Measurements from ENCODE around the gene CPT1A.

The CPT1A gene

GRCh38 chr11:68757711-68758110 lies 84.0 kb downstream of the CPT1A start:
- no peak for DNase-seq (ENCODE audit: low read depth)

- DNase-seq (ENCODE audit: low read depth): no peak
Measured at GRCh38 chr11:68756171-68756766, 85.4 kb downstream of the CPT1A start.

GRCh38 chr11:68753300-68753699 lies 88.4 kb downstream of the CPT1A start:
- DNase-seq (ENCODE audit: low read depth): no peak

- peak; percentile 87 for DNase-seq (ENCODE audit: low read depth)
Measured at GRCh38 chr11:68751331-68751856, 90.3 kb downstream of the CPT1A start, which contains the start of gene TESMIN. TSS of gene TESMIN (minus strand) at chr11:68751520. CDS start at chr11:68750660, 860 bp downstream.

GRCh38 chr11:68751004-68751325 lies 90.8 kb downstream of the CPT1A start:
- DNase-seq (ENCODE audit: low read depth): no peak

GRCh38 chr11:68750195-68751003 lies 91.3 kb downstream of the CPT1A start:
- peak; percentile 8 for DNase-seq (ENCODE audit: low read depth)

GRCh38 chr11:68749229-68750123 lies 92.2 kb downstream of the CPT1A start:
- no peak for DNase-seq (ENCODE audit: low read depth)

- no peak for DNase-seq (ENCODE audit: low read depth)
Measured at GRCh38 chr11:68748061-68748460, 93.7 kb downstream of the CPT1A start.

GRCh38 chr11:68743539-68743938 lies 98.2 kb downstream of the CPT1A start:
- DNase-seq (ENCODE audit: low read depth): no peak

- DNase-seq (ENCODE audit: low read depth): no peak
Measured at GRCh38 chr11:68741463-68741862, 100.3 kb downstream of the CPT1A start.

- no peak for DNase-seq (ENCODE audit: low read depth)
Measured at GRCh38 chr11:68735646-68736045, 106.1 kb downstream of the CPT1A start.

- DNase-seq (ENCODE audit: low read depth): no peak
Measured at GRCh38 chr11:68735125-68735524, 106.6 kb downstream of the CPT1A start.

- DNase-seq (ENCODE audit: low read depth): no peak
Measured at GRCh38 chr11:68734111-68734510, 107.6 kb downstream of the CPT1A start.

- DNase-seq (ENCODE audit: low read depth): no peak
Measured at GRCh38 chr11:68727783-68728182, 113.9 kb downstream of the CPT1A start.

GRCh38 chr11:68724293-68724692 lies 117.4 kb downstream of the CPT1A start:
- DNase-seq (ENCODE audit: low read depth): no peak

GRCh38 chr11:68722143-68722542 lies 119.6 kb downstream of the CPT1A start:
- DNase-seq (ENCODE audit: low read depth): no peak

- DNase-seq (ENCODE audit: low read depth): no peak
Measured at GRCh38 chr11:68721075-68721474, 120.6 kb downstream of the CPT1A start.

- no peak for DNase-seq (ENCODE audit: low read depth)
Measured at GRCh38 chr11:68715456-68716122, 126.1 kb downstream of the CPT1A start.

GRCh38 chr11:68714060-68714856 lies 127.5 kb downstream of the CPT1A start:
- no peak for DNase-seq (ENCODE audit: low read depth)

- DNase-seq (ENCODE audit: low read depth): no peak
Measured at GRCh38 chr11:68711114-68711513, 130.6 kb downstream of the CPT1A start.

GRCh38 chr11:68710409-68710808 lies 131.3 kb downstream of the CPT1A start:
- no peak for DNase-seq (ENCODE audit: low read depth)

All from activated T-helper 9 cell treated with anti-CD3 and anti-CD28 coated beads, Interleukin-2, amount 50 U/mL, for 16 hours (primary cell).